GM19193 (cell line): ENCODE data around the gene ECT2.

Experiments
- POLR2A ChIP-seq: IDR thresholded peaks from 4 replicates; pipeline ENCODE4 v1.6.1; 2011; ENCODE audit not compliant: insufficient read depth, insufficient read length; ENCODE audit errors: extremely low read depth

The ECT2 gene

DNA sequence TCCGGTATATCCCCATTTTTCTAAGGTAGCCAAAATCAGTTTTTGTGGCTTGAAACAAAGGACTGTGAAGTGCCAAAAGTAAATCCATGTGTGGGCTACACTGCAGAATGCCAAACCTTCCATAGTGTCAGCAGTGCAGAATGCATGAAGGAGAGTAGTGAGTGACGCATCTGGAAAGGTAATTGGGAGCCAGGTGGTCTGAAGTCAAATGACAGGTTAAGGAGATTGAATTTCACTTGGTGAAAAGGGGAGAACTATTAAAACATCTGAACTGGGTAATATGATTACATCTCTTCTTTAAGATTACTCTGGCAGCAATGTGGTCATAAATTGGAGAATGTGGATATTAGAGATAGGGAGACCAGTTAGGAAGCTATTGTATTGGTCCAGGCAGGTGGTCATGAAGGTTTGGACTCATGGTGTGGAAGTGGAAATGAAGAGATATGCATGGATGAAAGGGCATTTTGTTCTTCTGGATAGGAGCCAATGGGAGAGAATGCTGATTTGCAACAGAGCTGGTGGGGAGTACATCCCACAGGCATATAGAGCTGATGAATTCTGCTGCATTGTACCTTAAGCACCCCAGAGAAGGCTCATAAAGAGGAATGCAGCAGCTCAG, 118.2 kb downstream of the ECT2 start:
- no peak for TF ChIP-seq POLR2A

DNA sequence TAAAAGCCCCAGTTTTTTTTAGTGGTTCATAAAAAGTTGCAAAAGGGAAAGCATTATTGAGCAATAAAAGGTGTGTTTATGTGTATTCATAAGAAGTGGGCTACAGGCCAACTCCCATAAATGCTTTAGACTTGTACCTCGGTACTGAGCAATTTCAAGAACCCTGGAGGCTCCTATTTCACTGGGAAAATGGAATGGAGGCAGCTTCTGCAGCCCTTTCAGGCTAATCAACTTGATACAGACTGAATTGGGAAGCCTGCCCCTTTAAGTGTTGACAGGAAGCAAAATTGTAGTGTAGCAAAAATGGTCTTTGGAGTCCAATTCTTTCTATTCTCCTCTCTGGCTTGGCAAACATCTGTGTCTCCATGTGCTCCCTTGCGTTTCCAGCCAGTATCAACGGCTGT, 118.8 kb downstream of the ECT2 start:
- TF ChIP-seq POLR2A, result no peak

DNA sequence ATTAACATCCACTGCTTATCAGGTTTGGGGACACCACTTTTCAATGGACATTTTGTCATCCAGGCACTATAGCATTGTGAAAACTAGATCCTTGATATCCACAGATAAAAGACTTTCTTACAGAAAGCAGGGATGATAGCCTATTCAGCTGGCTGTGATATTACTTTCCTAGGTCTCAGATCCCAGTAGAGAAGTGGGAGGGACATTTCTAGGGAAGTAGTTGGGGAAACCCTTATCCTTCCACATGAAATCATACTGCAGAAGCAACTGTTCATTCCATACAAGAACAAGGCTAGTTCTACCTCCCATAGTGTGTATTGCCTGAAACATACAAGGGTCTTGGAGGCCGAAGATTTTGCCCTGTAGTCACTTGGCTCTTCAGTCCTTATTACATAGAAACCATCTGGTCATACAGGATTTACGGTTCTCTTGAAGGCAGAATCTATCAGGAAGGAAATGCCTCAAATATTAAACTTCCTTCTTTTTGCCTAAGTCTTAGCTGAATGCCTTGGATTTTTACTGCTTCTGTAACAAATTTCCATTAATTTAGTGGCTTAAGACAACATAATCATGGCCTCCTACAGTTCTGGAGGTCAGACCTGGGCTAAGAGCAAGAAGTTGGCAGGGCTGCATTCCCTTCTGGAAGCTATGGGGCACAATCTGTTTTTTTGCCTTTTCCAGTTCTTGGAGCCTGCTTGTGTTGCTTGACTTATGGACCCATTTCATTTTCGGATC, 119.4 kb downstream of the ECT2 start:
- TF ChIP-seq POLR2A, result no peak
